Tibial nerve (tissue), 3 donors: ENCODE data around the gene COL4A3.

Experiments
- CTCF ChIP-seq, 5 experiments: fragments of 200-600 bp in 3 of 5; fragments of 450-650 bp in 2 of 5; sonication (generic) in 3 of 5; IDR thresholded peaks; one replicate each; pipeline ENCODE4 v1.5.1; 2016 to 2019; ENCODE audit warnings: antibody characterized with exemption in 5 of 5, mild to moderate bottlenecking in 3 of 5, moderate library complexity in 2 of 5
- POLR2A ChIP-seq, 2 donors: fragments of 450-650 bp; IDR thresholded peaks; one replicate each; pipeline ENCODE4 v1.6.1; 2017; ENCODE audit warnings: antibody characterized with exemption in 2 of 2, mild to moderate bottlenecking in 2 of 2, moderate library complexity in 2 of 2

- TF ChIP-seq CTCF (IDR thresholded peaks at IDR 0.05) (no peak), POLR2A (IDR thresholded peaks at IDR 0.05) (no peak)
Observed at GRCh38 chr2:227117027-227117426, 47.4 kb upstream of the COL4A3 start.
